Esophagus muscularis mucosa (tissue), 4 donors: ENCODE measurements around the gene TERB2.
"Not testable (repeated sequence)": the region's sequence is repeated elsewhere in the genome, so short reads cannot be mapped to it uniquely, and the experiment has no call there.

Source experiments
- CTCF ChIP-seq, 3 experiments: fragments of 200-600 bp in 2 of 3; fragments of 450-650 bp in 1 of 3; sonication (generic) in 2 of 3; IDR thresholded peaks; one replicate each; pipeline ENCODE4 v1.5.1; 2017 to 2019; ENCODE audit warnings: antibody characterized with exemption in 3 of 3, mild to moderate bottlenecking in 2 of 3, moderate library complexity in 1 of 3
- EP300 ChIP-seq: sonication (generic); formaldehyde crosslinking; IDR thresholded peaks from one replicate; pipeline ENCODE4 v1.6.1; 2017; ENCODE audit warnings: antibody characterized with exemption
- POLR2A ChIP-seq: fragments of 450-650 bp; IDR thresholded peaks from one replicate; pipeline ENCODE4 v1.6.1; 2017; ENCODE audit warnings: antibody characterized with exemption, moderate library complexity, mild to moderate bottlenecking, low read depth
- POLR2AphosphoS5 ChIP-seq, 2 donors: sonication (generic); formaldehyde crosslinking; IDR thresholded peaks; one replicate each; pipeline ENCODE4 v1.6.1; 2017; ENCODE audit warnings: antibody characterized with exemption in 2 of 2

- not testable (repeated sequence) for TF ChIP-seq POLR2A; CTCF (IDR thresholded peaks at IDR 0.05); POLR2AphosphoS5 (IDR thresholded peaks at IDR 0.05); EP300
Measured at GRCh38 chr15:44976183-44976582, 19.7 kb downstream of the TERB2 start.
